Stimulated activated CD8-positive, alpha-beta memory T cell treated with anti-CD3 and anti-CD28 coated beads, Interleukin-15, amount 100 ng/mL, for 24 hours (primary cell): ENCODE measurements around the gene CDH1.

Experiments used
- DNase-seq: peaks from one replicate; pipeline ENCODE4 v3.0.0-alpha.2; 2020; ENCODE audit warnings: low read depth

Gene CDH1

GRCh38 chr16:68732042-68732680 is 4.9 kb upstream of the CDH1 start:
- DNase-seq, result no peak

GRCh38 chr16:68732741-68733399 is 4.2 kb upstream of the CDH1 start:
- DNase-seq, result no peak

GRCh38 chr16:68733570-68733969 is 3.5 kb upstream of the CDH1 start:
- no peak for DNase-seq

- no peak for DNase-seq
Measured at GRCh38 chr16:68734782-68735181, 2.3 kb upstream of the CDH1 start.

- DNase-seq, result no peak
Measured at GRCh38 chr16:68736561-68736960, 531 bp upstream of the CDH1 start.

GRCh38 chr16:68737730-68738629 is 888 bp downstream of the CDH1 start:
- DNase-seq, result no peak

GRCh38 chr16:68739964-68740627 is 3.0 kb downstream of the CDH1 start:
- no peak for DNase-seq

- no peak for DNase-seq
Measured at GRCh38 chr16:68740628-68741346, 3.7 kb downstream of the CDH1 start.

GRCh38 chr16:68743664-68744063 is 6.6 kb downstream of the CDH1 start:
- DNase-seq, result no peak

- no peak for DNase-seq
Measured at GRCh38 chr16:68744744-68745280, 7.7 kb downstream of the CDH1 start.

GRCh38 chr16:68746951-68747350 is 9.9 kb downstream of the CDH1 start:
- DNase-seq, result no peak

GRCh38 chr16:68749432-68749831 is 12.3 kb downstream of the CDH1 start:
- no peak for DNase-seq

- DNase-seq, result no peak
Measured at GRCh38 chr16:68750193-68750695, 13.2 kb downstream of the CDH1 start.

- DNase-seq, result no peak
Measured at GRCh38 chr16:68751160-68751559, 14.1 kb downstream of the CDH1 start.

- DNase-seq, result no peak
Measured at GRCh38 chr16:68752602-68753001, 15.5 kb downstream of the CDH1 start.

GRCh38 chr16:68754084-68754792 is 17.1 kb downstream of the CDH1 start:
- no peak for DNase-seq

- no peak for DNase-seq
Measured at GRCh38 chr16:68756239-68756915, 19.3 kb downstream of the CDH1 start.

- no peak for DNase-seq
Measured at GRCh38 chr16:68757625-68757935, 20.5 kb downstream of the CDH1 start.

- no peak for DNase-seq
Measured at GRCh38 chr16:68759062-68759461, 22.0 kb downstream of the CDH1 start.

GRCh38 chr16:68760671-68761275 is 23.7 kb downstream of the CDH1 start:
- DNase-seq, result no peak
